Choroid plexus epithelial cell (primary cell): ENCODE results near the gene CLTA.
"Not testable (repeated sequence)": the region's sequence is repeated elsewhere in the genome, so short reads cannot be mapped to it uniquely, and the experiment has no call there.

Experiments used
- DNase-seq: peaks from one replicate; pipeline ENCODE4 v3.0.0-alpha.2; 2010; ENCODE audit warnings: low read depth
- H3K4me3 ChIP-seq: 2 replicates; pipeline ENCODE4 v1.5.1; 2011; ENCODE audit warnings: low read depth, mild to moderate bottlenecking, control low read depth, low read length, moderate library complexity
- CTCF ChIP-seq: conservative IDR thresholded peaks from 2 replicates; pipeline ENCODE4 v1.5.1; 2011; ENCODE audit warnings: low read depth, mild to moderate bottlenecking, control low read depth, inconsistent platforms, low read length, moderate library complexity

CLTA gene

GRCh38 chr9:36174271-36174670 is 16.4 kb upstream of the CLTA start:
- TF ChIP-seq CTCF, result no peak
- no peak for DNase-seq
- H3K4me3 ChIP-seq, result no peak overlapping the region

- no peak overlapping the region for H3K4me3 ChIP-seq
- no peak for DNase-seq
- TF ChIP-seq CTCF, result no peak
Measured at GRCh38 chr9:36174731-36175130, 16.0 kb upstream of the CLTA start.

- H3K4me3 ChIP-seq, DNase-seq: not testable (repeated sequence)
Measured at GRCh38 chr9:36175209-36175608, 15.5 kb upstream of the CLTA start.

GRCh38 chr9:36176496-36176895 is 14.2 kb upstream of the CLTA start:
- not testable (repeated sequence) for H3K4me3 ChIP-seq, DNase-seq

GRCh38 chr9:36177571-36177970 is 13.2 kb upstream of the CLTA start:
- TF ChIP-seq CTCF, result no peak
- no peak overlapping the region for H3K4me3 ChIP-seq
- no peak for DNase-seq

GRCh38 chr9:36180243-36180642 is 10.5 kb upstream of the CLTA start:
- H3K4me3 ChIP-seq, DNase-seq: not testable (repeated sequence)

- TF ChIP-seq CTCF, result no peak
- peak; percentile 89 for DNase-seq
- no peak overlapping the region for H3K4me3 ChIP-seq
Measured at GRCh38 chr9:36187414-36187813, 3.3 kb upstream of the CLTA start.

GRCh38 chr9:36188212-36188611 is 2.5 kb upstream of the CLTA start:
- TF ChIP-seq CTCF, result no peak
- no peak overlapping the region for H3K4me3 ChIP-seq
- no peak for DNase-seq

- no peak for TF ChIP-seq CTCF
- peak overlapping the region; percentile 78 for H3K4me3 ChIP-seq
- DNase-seq, result no peak
Measured at GRCh38 chr9:36189976-36190375, 745 bp upstream of the CLTA start.
